GM19043 (cell line): ENCODE measurements around the gene MTM1.

Experiments used
- ATAC-seq: cut with Tn5 transposase; IDR thresholded peaks from one replicate; pipeline ENCODE4 v1.9.1; 2021; ENCODE audit warnings: low read depth; ENCODE audit not compliant: unreplicated experiment

MTM1 gene

GRCh38 chrX:150548251-150548650, 20.2 kb upstream of the MTM1 start:
- no peak for ATAC-seq

- ATAC-seq: no peak
These were observed 19.7 kb upstream of the MTM1 start for GRCh38 chrX:150548684-150549083.

GRCh38 chrX:150551963-150552362, 16.5 kb upstream of the MTM1 start:
- ATAC-seq: no peak

GRCh38 chrX:150558424-150558823, 10.0 kb upstream of the MTM1 start:
- no peak for ATAC-seq

GRCh38 chrX:150564838-150565237, 3.6 kb upstream of the MTM1 start:
- ATAC-seq: no peak

GRCh38 chrX:150565551-150565950, 2.9 kb upstream of the MTM1 start:
- no peak for ATAC-seq

GRCh38 chrX:150566734-150567182, 1.7 kb upstream of the MTM1 start:
- no peak for ATAC-seq

GRCh38 chrX:150567645-150568319, 639 bp upstream of the MTM1 start:
- ATAC-seq: no peak

- peak; percentile 12 for ATAC-seq
These were observed 695 bp downstream of the MTM1 start for GRCh38 chrX:150569155-150569477.

- ATAC-seq: no peak
These were observed 2.1 kb downstream of the MTM1 start for GRCh38 chrX:150570512-150570911.

GRCh38 chrX:150572206-150572605, 3.8 kb downstream of the MTM1 start:
- ATAC-seq: no peak

GRCh38 chrX:150573106-150573505, 4.7 kb downstream of the MTM1 start:
- ATAC-seq: no peak

- ATAC-seq: peak; percentile 59
These were observed 5.3 kb downstream of the MTM1 start for GRCh38 chrX:150573702-150574101.

- ATAC-seq: peak; percentile 53
These were observed 6.4 kb downstream of the MTM1 start for GRCh38 chrX:150574559-150575418.

GRCh38 chrX:150575419-150575814, 7.0 kb downstream of the MTM1 start:
- ATAC-seq: no peak

- ATAC-seq: no peak
These were observed 8.8 kb downstream of the MTM1 start for GRCh38 chrX:150577174-150577573.

- ATAC-seq: no peak
These were observed 12.8 kb downstream of the MTM1 start for GRCh38 chrX:150581093-150581775.

GRCh38 chrX:150582338-150582948, 14.0 kb downstream of the MTM1 start:
- ATAC-seq: no peak

GRCh38 chrX:150587585-150588503, 19.4 kb downstream of the MTM1 start:
- no peak for ATAC-seq

- ATAC-seq: no peak
These were observed 26.2 kb downstream of the MTM1 start for GRCh38 chrX:150594584-150594983.
